Kidney (tissue), 14 donors: ENCODE measurements around the gene SLC25A2. TPM values are rescaled to one million over a fixed set of nuclear protein-coding genes. Genes with fewer than 3 reads are reported as not detected.
"Not testable (repeated sequence)": the region's sequence is repeated elsewhere in the genome, so short reads cannot be mapped to it uniquely, and the experiment has no call there.

ENCODE experiments used
- DNase-seq, 5 donors: peaks; one replicate each; pipeline ENCODE4 v3.0.0-alpha.2; 2013 to 2020
- FAIRE-seq: peaks from 2 replicates; lab custom pipeline; 2012; peaks lifted over from hg19 to GRCh38; lab: Jason Lieb, UNC
- H3K27ac ChIP-seq, 2 donors: one replicate each; pipeline ENCODE4 v1.7.0; 2013; ENCODE audit warnings: low read depth in 2 of 2, low read length in 2 of 2, inconsistent platforms in 1 of 2
- H3K27me3 ChIP-seq: one replicate; pipeline ENCODE4 v1.7.1; 2013; ENCODE audit warnings: low read length, inconsistent platforms; ENCODE audit not compliant: control insufficient read depth, insufficient read depth
- H3K36me3 ChIP-seq, 3 donors: one replicate each; pipeline versions ENCODE4 v1.7.0 to v1.7.1; 2013; ENCODE audit warnings: low read length in 3 of 3, control low read depth in 1 of 3, inconsistent platforms in 1 of 3; ENCODE audit not compliant: insufficient read depth in 3 of 3, control insufficient read depth in 2 of 3
- H3K4me1 ChIP-seq, 3 donors: one replicate each; pipeline versions ENCODE4 v1.7.0 to v1.7.1; 2013; ENCODE audit warnings: low read length in 3 of 3, inconsistent platforms in 1 of 3, low read depth in 1 of 3; ENCODE audit not compliant: control insufficient read depth in 2 of 3, insufficient read depth in 2 of 3
- H3K4me3 ChIP-seq, 3 donors: one replicate each; pipeline versions ENCODE4 v1.7.0 to v1.8.1; 2013; ENCODE audit warnings: low read length in 3 of 3, control low read depth in 1 of 3, inconsistent platforms in 1 of 3
- H3K9ac ChIP-seq, 3 donors: one replicate each; pipeline versions ENCODE4 v1.7.0 to v1.7.1; 2013; ENCODE audit warnings: low read length in 3 of 3, control low read depth in 1 of 3, inconsistent platforms in 1 of 3
- H3K9me3 ChIP-seq, 3 donors: one replicate each; pipeline versions ENCODE4 v1.7.0 to v1.7.1; 2013; ENCODE audit warnings: low read length in 3 of 3, control low read depth in 1 of 3, inconsistent platforms in 1 of 3; ENCODE audit not compliant: control insufficient read depth in 2 of 3, insufficient read depth in 1 of 3
- intact Hi-C: fragments of 100-400 bp; cut with DNase I; formaldehyde crosslinking; loops from one replicate; pipeline ENCODE4 v1.11.1; 2022
- polyA plus RNA-seq: library from polyadenylated mRNA; stranded (reverse); fragments of 350-450 nt; fragmentation: Illumina TruSeq; extraction: RNeasy Lipid Tissue Mini Kit (QIAGEN cat#74804); gene quantifications from one replicate; pipeline ENCODE4 v1.2.3, GENCODE V29; 2014; ENCODE audit warnings: low read depth, low replicate concordance; ENCODE audit not compliant: insufficient read depth
- total RNA-seq: library from RNA; stranded (reverse); fragmentation: NEBNext Ultra II Directional; extraction: Animal tissue kit (Norgen Biotek cat#: 25700); gene quantifications from one replicate; pipeline ENCODE4 v1.2.1, GENCODE V29; 2021
- TF ChIP-seq, protein P1 (sequence below): IDR thresholded peaks from 3 replicates; pipeline ENCODE4 v1.5.1; 2012; ENCODE audit warnings: mild to moderate bottlenecking, moderate library complexity, borderline replicate concordance; ENCODE audit not compliant: insufficient read depth; ENCODE audit errors: extremely low read depth
- donor health status: control.
- donor health status: control.
- donor health status: control.
- donor health status: control.
- donor health status: control.
- donor health status: DM: yes; HTN: yes; CAD: no.
- donor health status: Normal renal cell carcinoma (clear cell type).

The SLC25A2 gene
- total and polyA plus RNA-seq, 2 donors from 2014 or later: 0.94 TPM; not detected in 1

DNA sequence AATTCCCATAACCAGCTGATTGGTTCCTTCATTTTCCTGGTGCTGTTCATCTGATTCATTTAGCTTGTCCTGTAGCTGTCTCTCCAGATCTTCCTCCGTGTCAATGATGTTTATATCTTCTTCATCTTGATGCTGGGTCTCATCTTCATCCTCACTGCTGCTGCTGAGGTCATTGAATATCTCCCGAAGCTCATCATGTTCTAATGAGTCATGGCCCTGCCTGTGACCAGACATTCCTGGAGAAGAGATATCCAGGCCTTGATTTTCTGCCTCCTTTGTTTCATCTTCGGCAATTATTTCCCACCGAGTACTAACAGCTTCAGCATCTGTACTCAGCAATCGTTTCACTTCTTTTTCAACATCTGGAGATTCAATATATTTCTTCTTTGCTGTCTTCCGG is 15.4 kb upstream of the SLC25A2 start:
- peak overlapping the region; percentile 23 to 96 (median 88) for H3K4me3 ChIP-seq
- H3K27ac ChIP-seq: no peak overlapping the region
- no peak for DNase-seq
- intact Hi-C loops: no loop called here
- no peak for FAIRE-seq
- H3K36me3 ChIP-seq: peaks cover 0 to 12% (median 11%) of the 10 kb centered on the region in 3 donors
- TF ChIP-seq, protein P1, sequence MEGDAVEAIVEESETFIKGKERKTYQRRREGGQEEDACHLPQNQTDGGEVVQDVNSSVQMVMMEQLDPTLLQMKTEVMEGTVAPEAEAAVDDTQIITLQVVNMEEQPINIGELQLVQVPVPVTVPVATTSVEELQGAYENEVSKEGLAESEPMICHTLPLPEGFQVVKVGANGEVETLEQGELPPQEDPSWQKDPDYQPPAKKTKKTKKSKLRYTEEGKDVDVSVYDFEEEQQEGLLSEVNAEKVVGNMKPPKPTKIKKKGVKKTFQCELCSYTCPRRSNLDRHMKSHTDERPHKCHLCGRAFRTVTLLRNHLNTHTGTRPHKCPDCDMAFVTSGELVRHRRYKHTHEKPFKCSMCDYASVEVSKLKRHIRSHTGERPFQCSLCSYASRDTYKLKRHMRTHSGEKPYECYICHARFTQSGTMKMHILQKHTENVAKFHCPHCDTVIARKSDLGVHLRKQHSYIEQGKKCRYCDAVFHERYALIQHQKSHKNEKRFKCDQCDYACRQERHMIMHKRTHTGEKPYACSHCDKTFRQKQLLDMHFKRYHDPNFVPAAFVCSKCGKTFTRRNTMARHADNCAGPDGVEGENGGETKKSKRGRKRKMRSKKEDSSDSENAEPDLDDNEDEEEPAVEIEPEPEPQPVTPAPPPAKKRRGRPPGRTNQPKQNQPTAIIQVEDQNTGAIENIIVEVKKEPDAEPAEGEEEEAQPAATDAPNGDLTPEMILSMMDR: no peak
- H3K9ac ChIP-seq: no peak overlapping the region
- H3K9me3 ChIP-seq: peaks cover 17 to 61% (median 49%) of the 10 kb centered on the region in 3 donors
- H3K4me1 ChIP-seq: peaks cover 0 to 3% (median 2%) of the 10 kb centered on the region in 3 donors
- H3K27me3 ChIP-seq: no peaks in the 10 kb centered on the region

DNA sequence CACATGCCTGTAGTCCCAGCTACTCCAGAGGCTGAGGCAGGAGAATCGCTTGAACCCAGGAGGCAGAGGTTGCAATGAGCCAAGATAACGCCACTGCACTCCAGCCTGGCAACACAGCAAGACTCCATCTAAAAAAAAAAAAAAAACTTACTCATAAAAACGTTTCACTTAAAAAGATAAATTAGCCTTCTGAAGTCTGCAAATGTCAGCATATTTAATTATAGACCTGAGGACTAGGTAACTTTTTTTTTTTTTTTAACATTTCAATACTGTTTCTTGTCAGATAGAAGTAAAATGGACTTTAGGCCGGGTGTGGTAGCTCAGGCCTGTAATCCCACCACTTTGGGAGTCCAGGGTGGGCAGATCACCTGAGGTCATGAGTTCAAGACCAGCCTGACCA is 13.1 kb upstream of the SLC25A2 start:
- H3K4me1 ChIP-seq, H3K27ac ChIP-seq, H3K9ac ChIP-seq, H3K4me3 ChIP-seq, intact Hi-C loops, H3K27me3 ChIP-seq, FAIRE-seq, DNase-seq: not testable (repeated sequence)
- peaks cover 17 to 80% (median 54%) of the 10 kb centered on the region in 3 donors for H3K9me3 ChIP-seq
- peaks cover 0 to 12% (median 11%) of the 10 kb centered on the region in 3 donors for H3K36me3 ChIP-seq

DNA sequence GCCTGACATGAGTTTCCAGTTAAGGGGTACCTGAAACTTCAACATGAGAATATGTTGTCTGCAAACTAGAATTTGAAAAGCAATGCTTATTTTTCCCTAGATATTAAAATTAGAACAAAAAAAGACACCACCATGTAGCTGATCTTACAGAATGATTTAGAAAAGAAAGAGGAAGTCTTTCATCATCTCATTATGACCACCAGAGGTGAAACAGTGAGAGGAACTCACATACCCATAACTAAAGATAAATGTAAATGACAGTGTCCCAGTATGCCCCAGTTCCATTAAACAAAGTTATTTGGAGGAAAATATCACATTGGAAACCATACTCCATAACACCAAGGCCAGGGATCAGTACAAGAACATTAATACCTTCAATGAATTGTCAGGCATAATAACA is 9.9 kb upstream of the SLC25A2 start:
- TF ChIP-seq, protein P1: no peak
- Histone ChIP-seq H3K36me3 (peaks cover 0 to 6% (median 3%) of the 10 kb centered on the region in 3 donors), H3K4me3 (no peak overlapping the region), H3K27me3 (no peaks in the 10 kb centered on the region), H3K27ac (no peak overlapping the region), H3K4me1 (no peaks in the 10 kb centered on the region), H3K9ac (no peak overlapping the region), H3K9me3 (peaks cover 4 to 76% (median 43%) of the 10 kb centered on the region in 3 donors)
- no peak for DNase-seq
- FAIRE-seq: no peak
- intact Hi-C loops: no loop called here

DNA sequence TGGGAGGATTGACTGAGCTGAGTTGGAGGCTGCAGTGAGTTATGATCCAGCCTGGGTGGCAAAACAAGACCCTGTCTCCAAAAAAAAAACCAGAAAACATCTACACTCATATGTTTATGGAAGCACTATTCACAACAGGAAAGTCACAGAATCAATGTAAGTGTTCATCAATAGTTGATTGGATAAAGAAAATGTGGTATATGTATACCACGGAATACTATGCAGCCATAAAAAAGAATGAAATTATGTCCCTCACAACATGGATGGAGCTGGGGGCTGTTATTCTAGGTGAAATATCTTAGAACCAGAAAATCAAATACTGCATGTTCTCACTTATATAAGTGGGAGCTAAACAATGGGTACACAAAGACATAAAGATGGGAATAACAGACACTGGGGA is 2.8 kb upstream of the SLC25A2 start:
- no peak overlapping the region for H3K27ac ChIP-seq
- no peaks in the 10 kb centered on the region for H3K27me3 ChIP-seq
- no peak for DNase-seq
- H3K9ac ChIP-seq: no peak overlapping the region
- H3K36me3 ChIP-seq: no peaks in the 10 kb centered on the region
- H3K4me3 ChIP-seq: no peak overlapping the region
- FAIRE-seq: no peak
- H3K9me3 ChIP-seq: peaks cover 0 to 65% (median 3%) of the 10 kb centered on the region in 3 donors
- no peaks in the 10 kb centered on the region for H3K4me1 ChIP-seq
- TF ChIP-seq, protein P1: no peak
- intact Hi-C loops: no loop called here
